CD4-positive, alpha-beta T cell (primary cell): ENCODE results near the gene PDE3B. TPM values are rescaled to one million over a fixed set of nuclear protein-coding genes. Genes with fewer than 3 reads are reported as not detected.
A peak's percentile ranks its signal among the peaks of the same experiment; 100 is the strongest.
"Not testable (repeated sequence)": the region's sequence is repeated elsewhere in the genome, so short reads cannot be mapped to it uniquely, and the experiment has no call there.

ENCODE experiments used
- ATAC-seq: fragments of 200-7000 bp; cut with Tn5 transposase; one replicate; pipeline ENCODE4 v1.10.0; 2022; ENCODE audit warnings: mild to moderate bottlenecking; ENCODE audit not compliant: poor library complexity
- CTCF ChIA-PET: fragments of 350-600 bp; sonication (Branson Sonifier 250); formaldehyde crosslinking; loops from one replicate; lab custom pipeline; 2021; ENCODE audit warnings: antibody characterized with exemption, inconsistent platforms; lab: Charles Lee
- POLR2A ChIA-PET: fragments of 350-600 bp; sonication (Branson Sonifier 250); formaldehyde crosslinking; loops from one replicate; lab custom pipeline; 2021; ENCODE audit warnings: antibody characterized with exemption, inconsistent platforms; lab: Charles Lee
- DNase-seq, 14 experiments: peaks; one replicate each; pipeline ENCODE4 v3.0.0-alpha.2; 2013 to 2020; ENCODE audit warnings: mixed read lengths in 2 of 14
- H3K27ac ChIP-seq, 2 donors: one replicate each; pipeline versions ENCODE4 v1.5.1 to v1.7.0; 2013; ENCODE audit warnings: low read length in 2 of 2, low read depth in 1 of 2, mild to moderate bottlenecking in 1 of 2
- H3K27me3 ChIP-seq, 2 experiments: 1 replicate in 1 of 2; 2 replicates in 1 of 2; pipeline versions ENCODE4 v1.6.1 to v1.7.0; 2013; ENCODE audit warnings: low read length in 2 of 2, control low read depth in 1 of 2, mild to moderate bottlenecking in 1 of 2, moderate library complexity in 1 of 2; ENCODE audit not compliant: insufficient read depth in 2 of 2, control insufficient read depth in 1 of 2
- H3K36me3 ChIP-seq: one replicate; pipeline ENCODE4 v1.6.1; 2013; ENCODE audit warnings: low read length, control low read depth; ENCODE audit not compliant: insufficient read depth
- H3K4me1 ChIP-seq: one replicate; pipeline ENCODE4 v1.6.1; 2013; ENCODE audit warnings: low read length, control low read depth; ENCODE audit not compliant: insufficient read depth
- H3K4me3 ChIP-seq: one replicate; pipeline ENCODE4 v1.5.1; 2013; ENCODE audit warnings: mild to moderate bottlenecking, low read length, moderate library complexity
- H3K9me3 ChIP-seq, 2 experiments: 1 replicate in 1 of 2; 2 replicates in 1 of 2; pipeline versions ENCODE4 v1.6.1 to v1.7.0; 2013; ENCODE audit warnings: low read length in 2 of 2, mild to moderate bottlenecking in 2 of 2, control low read depth in 1 of 2, moderate library complexity in 1 of 2; ENCODE audit not compliant: control insufficient read depth in 1 of 2, insufficient read depth in 1 of 2
- H3K27ac Mint-ChIP-seq: one replicate; pipeline ENCODE4 v1.8.0; 2020; ENCODE audit warnings: mixed read lengths
- H3K27me3 Mint-ChIP-seq: one replicate; pipeline ENCODE4 v1.8.0; 2021; ENCODE audit warnings: mixed read lengths
- H3K36me3 Mint-ChIP-seq: one replicate; pipeline ENCODE4 v1.8.0; 2021; ENCODE audit warnings: low read depth, mixed read lengths
- H3K4me1 Mint-ChIP-seq: one replicate; pipeline ENCODE4 v1.8.0; 2021; ENCODE audit warnings: low read depth, mixed read lengths
- H3K4me3 Mint-ChIP-seq: one replicate; pipeline ENCODE4 v1.8.0; 2020; ENCODE audit warnings: mild to moderate bottlenecking, mixed read lengths
- H3K9me3 Mint-ChIP-seq: one replicate; pipeline ENCODE4 v1.8.0; 2020; ENCODE audit warnings: mixed read lengths
- CTCF ChIP-seq: fragments of 200-600 bp; IDR thresholded peaks from one replicate; pipeline ENCODE4 v1.8.0; 2022; ENCODE audit warnings: antibody characterized with exemption, mild to moderate bottlenecking
- intact Hi-C, 2 experiments: fragments of 100-400 bp; cut with DNase I in 1 of 2; cut with micrococcal nuclease in 1 of 2; formaldehyde crosslinking; loops; one replicate each; pipeline versions ENCODE4 v1.15.1 to v1.9.0; 2023 to 2025; cut with DNase I, micrococcal nuclease
- total RNA-seq, 174 experiments: library from RNA in 2 of 174; stranded (reverse) in 2 of 174; gene quantifications; one replicate each; pipeline ENCODE4 v1.2.3 and lab custom pipeline; 2021 to 2026

The PDE3B gene
- total RNA-seq, 2 experiments from 2014 or later: 103 to 106 TPM

DNA sequence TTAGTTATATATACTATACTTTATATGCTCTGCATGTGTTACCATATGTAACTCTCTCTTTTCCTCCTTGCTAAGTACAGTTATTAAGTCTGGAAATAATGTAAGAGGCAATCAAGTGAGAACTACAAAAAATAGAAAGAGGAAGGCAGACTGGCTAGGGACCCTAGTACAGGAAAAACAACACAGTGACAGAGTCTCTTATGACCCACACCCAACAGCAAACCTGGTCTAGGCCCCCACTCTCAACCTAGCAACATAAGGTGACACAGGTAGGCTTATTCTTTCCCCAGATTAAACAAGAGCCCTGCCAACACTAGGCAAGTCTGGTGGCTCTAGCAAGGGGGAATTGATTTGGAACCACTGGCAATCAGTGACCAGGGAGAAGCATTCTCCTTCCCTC, 132.3 kb downstream of the PDE3B start:
- H3K4me1 ChIP-seq: peaks cover 5% of the 10 kb centered on the region
- ChIA-PET CTCF (no interaction called here), POLR2A (interaction anchor here (2.6 kb wide), 1 partner anchor 11 kb away, joined by 13 read pairs; no protein-coding TSS in a partner anchor)
- no peaks in the 10 kb centered on the region for H3K27me3 ChIP-seq
- peaks cover 14% of the 10 kb centered on the region for H3K36me3 ChIP-seq
- H3K4me1 Mint-ChIP-seq: peaks cover 58% of the 10 kb centered on the region
- peaks cover 56% of the 10 kb centered on the region for H3K36me3 Mint-ChIP-seq
- DNase-seq (no peak), ATAC-seq (no peak)
- no peak overlapping the region for H3K4me3 ChIP-seq
- H3K27ac ChIP-seq: no peak overlapping the region
- H3K27ac Mint-ChIP-seq: no peak overlapping the region
- no peaks in the 10 kb centered on the region for H3K27me3 Mint-ChIP-seq
- intact Hi-C loops: no loop called here
- no peaks in the 10 kb centered on the region for H3K9me3 Mint-ChIP-seq
- H3K4me3 Mint-ChIP-seq: no peak overlapping the region
- peaks cover 0 to 5% of the 10 kb centered on the region in 2 experiments for H3K9me3 ChIP-seq
- TF ChIP-seq CTCF: no peak

DNA sequence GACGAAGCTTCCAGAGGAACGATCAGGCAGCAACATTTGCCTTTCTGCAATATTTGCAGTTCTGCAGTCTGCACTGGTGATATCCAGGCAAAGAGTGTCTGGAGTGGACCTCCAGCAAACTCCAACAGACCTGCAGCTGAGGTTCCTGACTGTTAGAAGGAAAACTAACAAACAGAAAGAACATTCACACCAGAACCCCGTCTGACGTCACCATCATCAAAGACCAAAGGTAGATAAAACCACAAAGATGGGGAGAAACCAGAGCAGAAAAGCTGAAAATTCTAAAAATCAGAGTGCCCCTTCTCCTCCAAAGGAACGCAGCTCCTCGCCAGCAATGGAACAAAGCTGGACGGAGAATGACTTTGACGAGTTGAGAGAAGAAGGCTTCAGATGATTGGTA, 134.9 kb downstream of the PDE3B start:
- peaks cover 58% of the 10 kb centered on the region for H3K36me3 Mint-ChIP-seq
- peak overlapping the region; percentile 11 for H3K4me3 Mint-ChIP-seq

GRCh38 chr11:14783788-14784187, 140.2 kb downstream of the PDE3B start:
- Mint-ChIP-seq H3K27ac (peak overlapping the region; percentile 22), H3K27me3 (no peaks in the 10 kb centered on the region), H3K36me3 (peaks cover 30% of the 10 kb centered on the region), H3K9me3 (no peaks in the 10 kb centered on the region), H3K4me3 (no peak overlapping the region), H3K4me1 (peaks cover 42% of the 10 kb centered on the region)
- ChIA-PET CTCF (interaction anchor here (1.2 kb wide), 1 partner anchor 14 kb away, joined by 3 read pairs; no protein-coding TSS in a partner anchor), POLR2A (no interaction called here)
- no peak overlapping the region for H3K27ac ChIP-seq
- peaks cover 5% of the 10 kb centered on the region for H3K4me1 ChIP-seq
- H3K9me3 ChIP-seq: no peaks in the 10 kb centered on the region
- no peak for ATAC-seq
- TF ChIP-seq CTCF: no peak
- no peaks in the 10 kb centered on the region for H3K27me3 ChIP-seq
- no peak overlapping the region for H3K4me3 ChIP-seq
- intact Hi-C loops: loop anchor here in 1 of 2 experiments (10.0 kb wide), 1 partner anchor 221 kb away; no protein-coding TSS in a partner anchor
- no peak for DNase-seq
- no peaks in the 10 kb centered on the region for H3K36me3 ChIP-seq

More for the DNA sequence above, 134.9 kb downstream of the PDE3B start:
- H3K4me3 ChIP-seq, H3K9me3 ChIP-seq, H3K27me3 Mint-ChIP-seq, H3K9me3 Mint-ChIP-seq, ATAC-seq, H3K27ac ChIP-seq, CTCF ChIA-PET, H3K4me1 ChIP-seq, intact Hi-C loops, H3K27me3 ChIP-seq: not testable (repeated sequence)
- POLR2A ChIA-PET: interaction anchor here (1.2 to 1.5 kb wide), 2 partner anchors 13 to 113 kb away, joined by 3 to 5 read pairs; no protein-coding TSS in a partner anchor
- H3K36me3 ChIP-seq: peaks cover 14% of the 10 kb centered on the region
- peak in 2 of 14 experiments; percentile 18 to 37 for DNase-seq
- H3K4me1 Mint-ChIP-seq: peaks cover 65% of the 10 kb centered on the region
- H3K27ac Mint-ChIP-seq: peak overlapping the region; percentile 28

- ChIA-PET CTCF (interaction anchor here (1.2 kb wide), 1 partner anchor 14 kb away, joined by 3 read pairs; no protein-coding TSS in a partner anchor), POLR2A (no interaction called here)
- Histone ChIP-seq H3K27ac (no peak overlapping the region), H3K36me3 (no peaks in the 10 kb centered on the region), H3K27me3 (no peaks in the 10 kb centered on the region), H3K4me1 (peaks cover 5% of the 10 kb centered on the region), H3K4me3 (no peak overlapping the region), H3K9me3 (no peaks in the 10 kb centered on the region)
- intact Hi-C loops: loop anchor here in 1 of 2 experiments (10.0 kb wide), 1 partner anchor 221 kb away; no protein-coding TSS in a partner anchor
- peak in 1 of 14 experiments; percentile 26 for DNase-seq
- ATAC-seq: no peak
- Mint-ChIP-seq H3K4me3 (no peak overlapping the region), H3K36me3 (peaks cover 30% of the 10 kb centered on the region), H3K9me3 (no peaks in the 10 kb centered on the region), H3K4me1 (peaks cover 42% of the 10 kb centered on the region), H3K27ac (peak overlapping the region; percentile 22), H3K27me3 (no peaks in the 10 kb centered on the region)
- TF ChIP-seq CTCF: no peak
Measured at GRCh38 chr11:14784230-14784629, 140.6 kb downstream of the PDE3B start.
